Fibroblast of lung (primary cell): ENCODE measurements around the gene PARG.
"Not testable (repeated sequence)": the region's sequence is repeated elsewhere in the genome, so short reads cannot be mapped to it uniquely, and the experiment has no call there.

Experiments used
- EZH2 ChIP-seq: IDR thresholded peaks from 2 replicates; pipeline ENCODE4 v1.5.1; 2012; ENCODE audit warnings: low read length, control low read depth, mild to moderate bottlenecking; ENCODE audit errors: missing control alignments
- TF ChIP-seq, protein P1 (sequence below), 2 donors: IDR thresholded peaks in 1 of 2; conservative IDR thresholded peaks in 1 of 2; 1 replicate in 1 of 2; 2 replicates in 1 of 2; pipeline ENCODE4 v1.5.1; 2011 to 2012; ENCODE audit warnings: low read length in 2 of 2, control low read depth in 1 of 2, inconsistent platforms in 1 of 2, low read depth in 1 of 2, mild to moderate bottlenecking in 1 of 2

DNA sequence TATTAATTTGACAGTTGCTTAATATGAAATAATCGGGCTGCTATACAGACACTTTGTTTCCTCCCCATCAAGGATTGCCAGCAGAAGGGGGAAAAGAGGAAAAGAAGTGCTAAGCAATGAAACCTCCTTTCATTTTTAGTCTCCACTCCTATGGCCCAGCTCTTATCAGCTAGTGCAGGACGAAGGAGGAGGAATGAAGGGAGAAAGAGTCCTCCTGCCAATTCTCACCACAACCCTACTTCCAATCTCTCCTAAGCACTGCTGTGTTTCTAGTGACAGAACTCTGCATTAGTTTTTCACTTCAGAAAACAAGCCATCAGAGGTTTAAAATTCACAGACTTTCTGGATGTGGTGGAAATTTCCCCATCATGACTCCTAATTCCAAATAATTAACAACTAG is 41.8 kb downstream of the PARG start:
- TF ChIP-seq, protein P1, sequence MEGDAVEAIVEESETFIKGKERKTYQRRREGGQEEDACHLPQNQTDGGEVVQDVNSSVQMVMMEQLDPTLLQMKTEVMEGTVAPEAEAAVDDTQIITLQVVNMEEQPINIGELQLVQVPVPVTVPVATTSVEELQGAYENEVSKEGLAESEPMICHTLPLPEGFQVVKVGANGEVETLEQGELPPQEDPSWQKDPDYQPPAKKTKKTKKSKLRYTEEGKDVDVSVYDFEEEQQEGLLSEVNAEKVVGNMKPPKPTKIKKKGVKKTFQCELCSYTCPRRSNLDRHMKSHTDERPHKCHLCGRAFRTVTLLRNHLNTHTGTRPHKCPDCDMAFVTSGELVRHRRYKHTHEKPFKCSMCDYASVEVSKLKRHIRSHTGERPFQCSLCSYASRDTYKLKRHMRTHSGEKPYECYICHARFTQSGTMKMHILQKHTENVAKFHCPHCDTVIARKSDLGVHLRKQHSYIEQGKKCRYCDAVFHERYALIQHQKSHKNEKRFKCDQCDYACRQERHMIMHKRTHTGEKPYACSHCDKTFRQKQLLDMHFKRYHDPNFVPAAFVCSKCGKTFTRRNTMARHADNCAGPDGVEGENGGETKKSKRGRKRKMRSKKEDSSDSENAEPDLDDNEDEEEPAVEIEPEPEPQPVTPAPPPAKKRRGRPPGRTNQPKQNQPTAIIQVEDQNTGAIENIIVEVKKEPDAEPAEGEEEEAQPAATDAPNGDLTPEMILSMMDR (conservative IDR thresholded peaks at IDR 0.05 in 1 of 2, IDR thresholded peaks at IDR 0.05 in 1 of 2; ENCODE audit: low read depth in 1 of 2, low read length in 2 of 2) = not testable (repeated sequence)
- not testable (repeated sequence) for TF ChIP-seq EZH2
